ENCODE results near the gene PDE3B. TPM values are rescaled to one million over a fixed set of nuclear protein-coding genes. Genes with fewer than 3 reads are reported as not detected.
"Not testable (repeated sequence)": the region's sequence is repeated elsewhere in the genome, so short reads cannot be mapped to it uniquely, and the experiment has no call there.

Gene PDE3B
- total RNA-seq, 1 experiment from 2014 or later = 6.7 TPM

DNA sequence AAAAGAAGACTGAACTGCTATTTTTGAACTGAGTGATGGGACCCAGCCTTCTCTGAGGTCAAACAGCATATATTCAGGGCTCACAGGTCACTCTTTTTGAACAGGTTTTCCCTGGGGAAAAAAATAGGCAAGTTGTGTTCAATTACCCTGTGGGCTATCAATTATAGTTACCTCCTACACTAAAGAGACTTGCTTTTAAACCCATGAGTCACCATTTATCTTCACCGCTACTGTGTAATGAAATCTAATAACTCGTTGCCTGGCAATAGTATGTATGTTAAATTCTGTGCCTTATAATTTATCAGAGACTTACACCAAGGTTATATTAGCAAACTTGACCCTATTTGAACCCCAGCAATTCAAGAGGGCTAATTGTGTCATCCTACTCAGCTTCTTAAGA lies 149.9 kb downstream of the PDE3B start (continued):
- TF ChIP-seq, protein P1, sequence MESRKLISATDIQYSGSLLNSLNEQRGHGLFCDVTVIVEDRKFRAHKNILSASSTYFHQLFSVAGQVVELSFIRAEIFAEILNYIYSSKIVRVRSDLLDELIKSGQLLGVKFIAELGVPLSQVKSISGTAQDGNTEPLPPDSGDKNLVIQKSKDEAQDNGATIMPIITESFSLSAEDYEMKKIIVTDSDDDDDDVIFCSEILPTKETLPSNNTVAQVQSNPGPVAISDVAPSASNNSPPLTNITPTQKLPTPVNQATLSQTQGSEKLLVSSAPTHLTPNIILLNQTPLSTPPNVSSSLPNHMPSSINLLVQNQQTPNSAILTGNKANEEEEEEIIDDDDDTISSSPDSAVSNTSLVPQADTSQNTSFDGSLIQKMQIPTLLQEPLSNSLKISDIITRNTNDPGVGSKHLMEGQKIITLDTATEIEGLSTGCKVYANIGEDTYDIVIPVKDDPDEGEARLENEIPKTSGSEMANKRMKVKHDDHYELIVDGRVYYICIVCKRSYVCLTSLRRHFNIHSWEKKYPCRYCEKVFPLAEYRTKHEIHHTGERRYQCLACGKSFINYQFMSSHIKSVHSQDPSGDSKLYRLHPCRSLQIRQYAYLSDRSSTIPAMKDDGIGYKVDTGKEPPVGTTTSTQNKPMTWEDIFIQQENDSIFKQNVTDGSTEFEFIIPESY (IDR thresholded peaks at IDR 0.05; ENCODE audit: extremely low read depth, insufficient replicate concordance, low read length) = no peak
- TF ChIP-seq EZH2phosphoT487 (IDR thresholded peaks at IDR 0.05; ENCODE audit: borderline replicate concordance) = no peak
- no peak for TF ChIP-seq RAD21 (IDR thresholded peaks at IDR 0.05; ENCODE audit: low read depth)
- TF ChIP-seq POLR2AphosphoS5 (IDR thresholded peaks at IDR 0.05; ENCODE audit: low read depth, low read length) = no peak
- TF ChIP-seq CEBPB (IDR thresholded peaks at IDR 0.05; ENCODE audit: low read depth) = no peak
- TF ChIP-seq FOSL1 (IDR thresholded peaks at IDR 0.05; ENCODE audit: low read depth) = no peak
- TF ChIP-seq, protein P2, sequence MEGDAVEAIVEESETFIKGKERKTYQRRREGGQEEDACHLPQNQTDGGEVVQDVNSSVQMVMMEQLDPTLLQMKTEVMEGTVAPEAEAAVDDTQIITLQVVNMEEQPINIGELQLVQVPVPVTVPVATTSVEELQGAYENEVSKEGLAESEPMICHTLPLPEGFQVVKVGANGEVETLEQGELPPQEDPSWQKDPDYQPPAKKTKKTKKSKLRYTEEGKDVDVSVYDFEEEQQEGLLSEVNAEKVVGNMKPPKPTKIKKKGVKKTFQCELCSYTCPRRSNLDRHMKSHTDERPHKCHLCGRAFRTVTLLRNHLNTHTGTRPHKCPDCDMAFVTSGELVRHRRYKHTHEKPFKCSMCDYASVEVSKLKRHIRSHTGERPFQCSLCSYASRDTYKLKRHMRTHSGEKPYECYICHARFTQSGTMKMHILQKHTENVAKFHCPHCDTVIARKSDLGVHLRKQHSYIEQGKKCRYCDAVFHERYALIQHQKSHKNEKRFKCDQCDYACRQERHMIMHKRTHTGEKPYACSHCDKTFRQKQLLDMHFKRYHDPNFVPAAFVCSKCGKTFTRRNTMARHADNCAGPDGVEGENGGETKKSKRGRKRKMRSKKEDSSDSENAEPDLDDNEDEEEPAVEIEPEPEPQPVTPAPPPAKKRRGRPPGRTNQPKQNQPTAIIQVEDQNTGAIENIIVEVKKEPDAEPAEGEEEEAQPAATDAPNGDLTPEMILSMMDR (IDR thresholded peaks at IDR 0.05 in 2 of 3, conservative IDR thresholded peaks at IDR 0.05 in 1 of 3; ENCODE audit: borderline replicate concordance in 1 of 3, insufficient read depth in 1 of 3, low read depth in 2 of 3, low read length in 2 of 3) = no peak
- TF ChIP-seq ELF1 (IDR thresholded peaks at IDR 0.05; ENCODE audit: borderline replicate concordance, low read depth) = no peak
- TF ChIP-seq ZFX (IDR thresholded peaks at IDR 0.05) = no peak
- TF ChIP-seq, protein P3, sequence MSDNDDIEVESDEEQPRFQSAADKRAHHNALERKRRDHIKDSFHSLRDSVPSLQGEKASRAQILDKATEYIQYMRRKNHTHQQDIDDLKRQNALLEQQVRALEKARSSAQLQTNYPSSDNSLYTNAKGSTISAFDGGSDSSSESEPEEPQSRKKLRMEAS (IDR thresholded peaks at IDR 0.05) = no peak
- TF ChIP-seq EGR1 (IDR thresholded peaks at IDR 0.05; ENCODE audit: low read depth) = no peak
- TF ChIP-seq POLR2A (IDR thresholded peaks at IDR 0.05; ENCODE audit: borderline replicate concordance, extremely low read depth, insufficient read depth, insufficient read length) = no peak

DNA sequence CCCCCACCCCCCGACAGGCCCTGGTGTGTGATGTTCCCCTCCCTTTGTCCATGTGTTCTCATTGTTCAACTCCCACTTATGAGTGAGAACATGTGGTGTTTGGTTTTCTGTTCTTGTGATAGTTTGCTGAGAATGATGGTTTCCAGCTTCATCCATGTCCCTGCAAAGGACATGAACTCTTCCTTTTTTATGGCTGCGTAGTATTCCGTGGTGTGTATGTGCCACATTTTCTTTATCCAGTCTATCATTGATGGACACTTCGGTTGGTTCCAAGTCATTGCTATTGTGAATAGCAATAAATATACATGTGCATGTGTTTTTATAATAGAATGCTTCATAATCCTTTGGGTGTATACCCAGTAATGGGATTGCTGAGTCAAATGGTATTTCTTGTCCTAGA lies 152.4 kb downstream of the PDE3B start:
- H2AFZ ChIP-seq (ENCODE audit: low read depth, low read length, poor library complexity, severe bottlenecking); H3K4me1 ChIP-seq (ENCODE audit: control insufficient read depth in 1 of 2, insufficient read depth in 2 of 2, low read length in 2 of 2); H3K27ac ChIP-seq (ENCODE audit: low read depth, low read length); H3K36me3 ChIP-seq (ENCODE audit: control insufficient read depth in 1 of 2, insufficient read depth in 2 of 2, low read length in 2 of 2); H3K79me2 ChIP-seq (ENCODE audit: insufficient read depth, low read length); H3K9me2 ChIP-seq (ENCODE audit: insufficient read depth); H3K9ac ChIP-seq (ENCODE audit: low read length); H4K20me1 ChIP-seq (ENCODE audit: insufficient read depth); H3K4me3 ChIP-seq (replicated peaks in 1 of 2; ENCODE audit: low read depth in 1 of 2, low read length in 2 of 2); DNase-seq (ENCODE audit: low read depth, low spot score); ATAC-seq; intact Hi-C loops (cut with micrococcal nuclease); RAD21 ChIA-PET (ENCODE audit: low non-redundant PET in 1 of 2, low total read pairs in 2 of 2, uncharacterized antibody in 2 of 2, unreplicated experiment in 2 of 2); POLR2A ChIA-PET; H3K9me3 ChIP-seq (ENCODE audit: control insufficient read depth in 1 of 2, insufficient read depth in 1 of 2, low read depth in 1 of 2, low read length in 2 of 2); H3K27me3 ChIP-seq (ENCODE audit: insufficient read depth, low read length); BruUV-seq (replicated peaks); H3K4me2 ChIP-seq (ENCODE audit: low read length): not testable (repeated sequence)
- CTCF ChIA-PET = interaction anchor here (2.9 kb wide), 1 partner anchor 112 kb away, joined by 14 read pairs; no protein-coding TSS in a partner anchor
